Osteocyte (in vitro differentiated cells): ENCODE measurements around the gene NECTIN1. TPM values are rescaled to one million over a fixed set of nuclear protein-coding genes. Genes with fewer than 3 reads are reported as not detected.

ENCODE experiments used
- DNase-seq: peaks from one replicate; pipeline ENCODE4 v3.0.0; 2021; ENCODE audit warnings: mixed read lengths; ENCODE audit not compliant: unreplicated experiment; ENCODE audit errors: extremely low spot score
- H3K27ac Mint-ChIP-seq: one replicate; pipeline ENCODE4 v1.8.0; 2021; ENCODE audit warnings: mild to moderate bottlenecking, mixed read lengths; ENCODE audit not compliant: unreplicated experiment
- H3K27me3 Mint-ChIP-seq: one replicate; pipeline ENCODE4 v1.8.0; 2021; ENCODE audit warnings: mixed read lengths; ENCODE audit not compliant: unreplicated experiment
- H3K36me3 Mint-ChIP-seq: one replicate; pipeline ENCODE4 v1.8.0; 2021; ENCODE audit warnings: mixed read lengths; ENCODE audit not compliant: unreplicated experiment
- H3K4me1 Mint-ChIP-seq: one replicate; pipeline ENCODE4 v1.8.0; 2021; ENCODE audit warnings: mixed read lengths; ENCODE audit not compliant: unreplicated experiment
- H3K4me3 Mint-ChIP-seq: one replicate; pipeline ENCODE4 v1.8.0; 2021; ENCODE audit warnings: mild to moderate bottlenecking, moderate library complexity, mixed read lengths; ENCODE audit not compliant: unreplicated experiment
- H3K9me3 Mint-ChIP-seq: one replicate; pipeline ENCODE4 v1.8.0; 2021; ENCODE audit warnings: mixed read lengths; ENCODE audit not compliant: unreplicated experiment
- CTCF ChIP-seq: fragments of 200-600 bp; sonication (generic); IDR thresholded peaks from 2 replicates; pipeline ENCODE4 v1.5.0; 2021; ENCODE audit warnings: antibody characterized with exemption, mild to moderate bottlenecking, moderate library complexity
- total RNA-seq: library from RNA; stranded (reverse); gene quantifications from 2 replicates; pipeline ENCODE4 v1.2.1, GENCODE V29; 2021

The NECTIN1 gene
- total RNA-seq, 1 donor from 2014 or later: 7.2 TPM

- no peak overlapping the region for H3K27ac Mint-ChIP-seq
- H3K27me3 Mint-ChIP-seq: peaks cover 15% of the 10 kb centered on the region
- H3K4me1 Mint-ChIP-seq: peaks cover 9% of the 10 kb centered on the region
- no peak for TF ChIP-seq CTCF
- no peak overlapping the region for H3K4me3 Mint-ChIP-seq
- no peaks in the 10 kb centered on the region for H3K9me3 Mint-ChIP-seq
- peak; percentile 81 for DNase-seq
- no peaks in the 10 kb centered on the region for H3K36me3 Mint-ChIP-seq
Observed at GRCh38 chr11:119629085-119629484, 99.9 kb downstream of the NECTIN1 start.

GRCh38 chr11:119627286-119627685 lies 101.7 kb downstream of the NECTIN1 start:
- H3K27ac Mint-ChIP-seq: no peak overlapping the region
- no peak for DNase-seq
- H3K4me1 Mint-ChIP-seq: peaks cover 9% of the 10 kb centered on the region
- H3K27me3 Mint-ChIP-seq: peaks cover 15% of the 10 kb centered on the region
- H3K4me3 Mint-ChIP-seq: no peak overlapping the region
- no peak for TF ChIP-seq CTCF
- H3K36me3 Mint-ChIP-seq: no peaks in the 10 kb centered on the region
- no peaks in the 10 kb centered on the region for H3K9me3 Mint-ChIP-seq

- H3K9me3 Mint-ChIP-seq: no peaks in the 10 kb centered on the region
- no peak for TF ChIP-seq CTCF
- no peaks in the 10 kb centered on the region for H3K36me3 Mint-ChIP-seq
- H3K4me3 Mint-ChIP-seq: no peak overlapping the region
- no peak overlapping the region for H3K27ac Mint-ChIP-seq
- peaks cover 9% of the 10 kb centered on the region for H3K4me1 Mint-ChIP-seq
- peaks cover 15% of the 10 kb centered on the region for H3K27me3 Mint-ChIP-seq
- DNase-seq: no peak
Observed at GRCh38 chr11:119626871-119627270, 102.1 kb downstream of the NECTIN1 start.

GRCh38 chr11:119626197-119626841 lies 102.7 kb downstream of the NECTIN1 start:
- H3K4me3 Mint-ChIP-seq: no peak overlapping the region
- no peak for DNase-seq
- H3K4me1 Mint-ChIP-seq: peaks cover 9% of the 10 kb centered on the region
- H3K9me3 Mint-ChIP-seq: no peaks in the 10 kb centered on the region
- no peaks in the 10 kb centered on the region for H3K36me3 Mint-ChIP-seq
- no peak overlapping the region for H3K27ac Mint-ChIP-seq
- H3K27me3 Mint-ChIP-seq: peaks cover 15% of the 10 kb centered on the region
- TF ChIP-seq CTCF: no peak

- Mint-ChIP-seq H3K4me1 (peaks cover 9% of the 10 kb centered on the region), H3K36me3 (no peaks in the 10 kb centered on the region), H3K27me3 (peaks cover 16% of the 10 kb centered on the region), H3K4me3 (no peak overlapping the region), H3K27ac (no peak overlapping the region), H3K9me3 (no peaks in the 10 kb centered on the region)
- DNase-seq: no peak
- no peak for TF ChIP-seq CTCF
Observed at GRCh38 chr11:119625206-119625978, 103.6 kb downstream of the NECTIN1 start.
